Esophagus muscularis mucosa (tissue), 4 donors: Measurements from ENCODE around the gene ITGB6.

Source experiments
- EP300 ChIP-seq: sonication (generic); formaldehyde crosslinking; IDR thresholded peaks from one replicate; pipeline ENCODE4 v1.6.1; 2017; ENCODE audit warnings: antibody characterized with exemption
- POLR2A ChIP-seq: fragments of 450-650 bp; IDR thresholded peaks from one replicate; pipeline ENCODE4 v1.6.1; 2017; ENCODE audit warnings: antibody characterized with exemption, moderate library complexity, mild to moderate bottlenecking, low read depth
- POLR2AphosphoS5 ChIP-seq, 2 donors: sonication (generic); formaldehyde crosslinking; IDR thresholded peaks; one replicate each; pipeline ENCODE4 v1.6.1; 2017; ENCODE audit warnings: antibody characterized with exemption in 2 of 2
- TF ChIP-seq, protein P1 (sequence below), 3 experiments: fragments of 200-600 bp in 2 of 3; fragments of 450-650 bp in 1 of 3; sonication (generic) in 2 of 3; IDR thresholded peaks; one replicate each; pipeline ENCODE4 v1.5.1; 2017 to 2019; ENCODE audit warnings: antibody characterized with exemption in 3 of 3, mild to moderate bottlenecking in 2 of 3, moderate library complexity in 1 of 3

DNA sequence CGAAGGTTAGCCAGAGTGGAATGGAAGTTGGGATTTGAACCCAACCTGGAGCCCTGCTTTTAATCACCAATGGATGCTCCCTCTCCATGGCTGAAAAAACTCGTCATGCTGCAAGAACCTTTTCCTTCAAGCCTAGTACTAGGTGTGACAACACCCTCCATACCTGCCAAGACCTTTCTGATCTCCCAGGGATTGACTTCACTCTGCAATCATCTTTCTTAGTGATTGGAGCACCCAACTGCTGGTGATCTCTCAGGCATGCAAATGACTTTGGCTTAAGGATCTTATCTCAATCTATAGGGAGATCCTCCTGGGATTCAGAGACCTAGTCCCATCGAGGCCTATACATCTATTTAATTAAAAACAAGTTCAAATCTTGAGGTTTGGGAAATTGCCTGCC lies 23.5 kb upstream of the ITGB6 start:
- TF ChIP-seq POLR2AphosphoS5 (IDR thresholded peaks at IDR 0.05) (no peak), POLR2A (no peak), EP300 (no peak)
- TF ChIP-seq, protein P1, sequence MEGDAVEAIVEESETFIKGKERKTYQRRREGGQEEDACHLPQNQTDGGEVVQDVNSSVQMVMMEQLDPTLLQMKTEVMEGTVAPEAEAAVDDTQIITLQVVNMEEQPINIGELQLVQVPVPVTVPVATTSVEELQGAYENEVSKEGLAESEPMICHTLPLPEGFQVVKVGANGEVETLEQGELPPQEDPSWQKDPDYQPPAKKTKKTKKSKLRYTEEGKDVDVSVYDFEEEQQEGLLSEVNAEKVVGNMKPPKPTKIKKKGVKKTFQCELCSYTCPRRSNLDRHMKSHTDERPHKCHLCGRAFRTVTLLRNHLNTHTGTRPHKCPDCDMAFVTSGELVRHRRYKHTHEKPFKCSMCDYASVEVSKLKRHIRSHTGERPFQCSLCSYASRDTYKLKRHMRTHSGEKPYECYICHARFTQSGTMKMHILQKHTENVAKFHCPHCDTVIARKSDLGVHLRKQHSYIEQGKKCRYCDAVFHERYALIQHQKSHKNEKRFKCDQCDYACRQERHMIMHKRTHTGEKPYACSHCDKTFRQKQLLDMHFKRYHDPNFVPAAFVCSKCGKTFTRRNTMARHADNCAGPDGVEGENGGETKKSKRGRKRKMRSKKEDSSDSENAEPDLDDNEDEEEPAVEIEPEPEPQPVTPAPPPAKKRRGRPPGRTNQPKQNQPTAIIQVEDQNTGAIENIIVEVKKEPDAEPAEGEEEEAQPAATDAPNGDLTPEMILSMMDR (IDR thresholded peaks at IDR 0.05), result no peak
